Panc1 (cell line): ENCODE data around the gene OLAH. TPM values are rescaled to one million over a fixed set of nuclear protein-coding genes. Genes with fewer than 3 reads are reported as not detected.

Experiments
- ATAC-seq: fragments of 200-7000 bp; cut with Tn5 transposase; 2 replicates; pipeline ENCODE4 v1.9.1; 2020; ENCODE audit warnings: mild to moderate bottlenecking, moderate library complexity
- BruUV-seq: library from RNA; stranded (reverse); fragments of 400-500 nt; replicated peaks from 2 replicates; lab custom pipeline; 2021; lab: Mats Ljungman, UMichigan
- CTCF ChIA-PET: fragments of 300-600 bp; sonication (Branson Sonifier 250); formaldehyde crosslinking; loops from one replicate; lab custom pipeline; 2022; ENCODE audit warnings: antibody characterized with exemption; lab: Charles Lee
- POLR2A ChIA-PET: fragments of 300-600 bp; sonication (Branson Sonifier 250); formaldehyde crosslinking; loops from one replicate; lab custom pipeline; 2022; ENCODE audit warnings: antibody characterized with exemption; lab: Charles Lee
- DNase-seq: peaks from one replicate; pipeline ENCODE4 v3.0.0-alpha.2; 2010; ENCODE audit warnings: low read depth, low spot score
- H3K27ac ChIP-seq: 2 replicates; pipeline ENCODE4 v1.5.1; 2011; ENCODE audit warnings: mild to moderate bottlenecking, low read length, inconsistent platforms
- H3K27me3 ChIP-seq: fragments of 200-500 bp; sonication (Bioruptor generic); 2 replicates; pipeline ENCODE4 v1.6.0; 2014; ENCODE audit warnings: low read length, inconsistent platforms; ENCODE audit not compliant: control insufficient read depth, insufficient read depth
- H3K36me3 ChIP-seq: fragments of 200-500 bp; sonication (Bioruptor generic); 2 replicates; pipeline ENCODE4 v1.5.1; 2014; ENCODE audit warnings: inconsistent platforms, mild to moderate bottlenecking, low read length, moderate library complexity; ENCODE audit not compliant: control insufficient read depth, insufficient read depth
- H3K4me1 ChIP-seq: 2 replicates; pipeline ENCODE4 v1.5.1; 2011; ENCODE audit warnings: inconsistent platforms, mild to moderate bottlenecking, low read length, moderate library complexity; ENCODE audit not compliant: control insufficient read depth, insufficient read depth
- H3K4me3 ChIP-seq, 2 experiments: 2 replicates each; pipeline ENCODE4 v1.5.1; 2011 to 2012; ENCODE audit warnings: low read depth in 2 of 2, low read length in 2 of 2, mild to moderate bottlenecking in 2 of 2, inconsistent platforms in 1 of 2, moderate library complexity in 1 of 2
- H3K9me3 ChIP-seq: fragments of 200-500 bp; sonication (Bioruptor generic); 2 replicates; pipeline ENCODE4 v1.5.1; 2014; ENCODE audit warnings: low read depth, mild to moderate bottlenecking, inconsistent platforms, low read length, moderate library complexity; ENCODE audit not compliant: control insufficient read depth, insufficient read depth
- CTCF ChIP-seq: fragments of 450-650 bp; IDR thresholded peaks from 2 replicates; pipeline ENCODE4 v1.5.1; 2017; ENCODE audit warnings: mild to moderate bottlenecking
- POLR2AphosphoS5 ChIP-seq: IDR thresholded peaks from 2 replicates; pipeline ENCODE4 v1.6.1; 2012; ENCODE audit warnings: mild to moderate bottlenecking, low read depth, low read length, moderate library complexity
- REST ChIP-seq, 2 experiments: IDR thresholded peaks; 2 replicates each; pipeline ENCODE4 v1.6.1; 2011 to 2012; ENCODE audit warnings: low read depth in 2 of 2, control low read depth in 1 of 2, low read length in 1 of 2, mild to moderate bottlenecking in 1 of 2, moderate library complexity in 1 of 2; ENCODE audit not compliant: insufficient read depth in 1 of 2
- SIN3A ChIP-seq: IDR thresholded peaks from 2 replicates; pipeline ENCODE4 v1.6.1; 2012; ENCODE audit warnings: low read depth, mild to moderate bottlenecking, low read length, moderate library complexity, borderline replicate concordance; ENCODE audit not compliant: insufficient read depth
- TCF7L2 ChIP-seq: IDR thresholded peaks from 2 replicates; pipeline ENCODE4 v1.6.1; 2011; ENCODE audit warnings: mild to moderate bottlenecking, low read depth, low read length, inconsistent platforms
- in situ Hi-C: cut with HindIII; loops from 2 replicates; pipeline ENCODE4 v1.10.0; 2016; ENCODE audit warnings: low sequenced_read_pairs, low pct_unique_long_range_greater_than_20kb
- intact Hi-C: fragments of 100-400 bp; cut with micrococcal nuclease; formaldehyde crosslinking; loops from one replicate; pipeline ENCODE4 v1.10.0; 2022; ENCODE audit not compliant: unreplicated experiment
- total RNA-seq: library from RNA; stranded (reverse); gene quantifications from one replicate; pipeline ENCODE4 v1.2.1, GENCODE V29; 2021; ENCODE audit not compliant: unreplicated experiment

The OLAH gene
- total RNA-seq, 1 experiment from 2014 or later, result not detected

DNA sequence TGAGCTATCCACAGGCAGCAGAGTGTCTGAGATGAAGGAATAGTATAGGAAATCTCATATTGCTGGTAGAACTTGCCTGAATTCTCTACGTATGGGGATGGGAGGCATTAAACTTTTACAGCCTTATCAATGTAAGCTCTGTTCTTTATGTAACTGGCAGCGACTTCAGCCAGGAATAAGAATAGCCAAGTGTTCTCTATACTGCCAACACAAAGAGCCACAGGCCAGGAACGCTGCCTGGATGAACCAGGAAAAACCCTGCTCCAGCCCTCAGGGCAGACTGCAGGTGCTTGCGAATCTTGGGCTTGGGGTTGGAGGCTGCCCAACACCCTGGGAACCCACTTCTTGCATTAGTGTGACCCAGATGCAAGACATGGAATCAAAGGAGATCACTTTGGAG lies 6.1 kb upstream of the OLAH start:
- H3K9me3 ChIP-seq, result no peaks in the 10 kb centered on the region
- no peak overlapping the region for H3K27ac ChIP-seq
- no peaks in the 10 kb centered on the region for H3K27me3 ChIP-seq
- no peaks in the 10 kb centered on the region for H3K4me1 ChIP-seq
- no peaks in the 10 kb centered on the region for H3K36me3 ChIP-seq
- ATAC-seq (no peak), DNase-seq (no peak)
- no peak overlapping the region for H3K4me3 ChIP-seq
- POLR2A ChIA-PET, result no interaction called here
- BruUV-seq, result no TSS peak
- no peak for TF ChIP-seq TCF7L2
- TF ChIP-seq REST (IDR thresholded peaks at IDR 0.05; ENCODE audit: insufficient read depth in 1 of 2, low read depth in 2 of 2, low read length in 1 of 2), result no peak
- TF ChIP-seq SIN3A, result no peak
- TF ChIP-seq POLR2AphosphoS5, result no peak
- no peak for TF ChIP-seq CTCF
- intact Hi-C loops, result no loop called here
- CTCF ChIA-PET, result no interaction called here
- in situ Hi-C loops, result no loop called here

DNA sequence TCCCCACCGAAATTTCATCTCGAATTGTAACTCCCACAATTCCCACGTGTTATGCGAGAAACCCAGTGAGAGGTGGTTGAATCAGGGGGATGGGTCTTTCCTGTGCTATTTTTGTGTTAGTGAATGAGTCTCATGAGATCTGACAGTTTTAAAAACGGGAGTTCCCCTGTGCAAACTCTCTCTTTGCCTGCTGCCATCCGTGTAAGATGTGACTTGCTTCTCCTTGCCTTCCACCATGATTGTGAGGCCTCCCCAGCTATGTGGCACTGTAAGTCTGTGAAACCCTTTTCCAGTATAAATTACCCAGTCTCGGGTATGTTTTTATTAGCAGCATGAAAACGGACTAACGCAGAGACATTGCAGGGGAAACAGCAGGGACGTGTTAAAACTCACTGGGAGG lies 5.3 kb upstream of the OLAH start:
- no peak overlapping the region for H3K4me3 ChIP-seq
- DNase-seq (no peak), ATAC-seq (no peak)
- no peak overlapping the region for H3K27ac ChIP-seq
- H3K4me1 ChIP-seq, result no peaks in the 10 kb centered on the region
- in situ Hi-C loops, result no loop called here
- H3K27me3 ChIP-seq, result no peaks in the 10 kb centered on the region
- no peak for TF ChIP-seq TCF7L2
- no peak for TF ChIP-seq REST (IDR thresholded peaks at IDR 0.05; ENCODE audit: insufficient read depth in 1 of 2, low read depth in 2 of 2, low read length in 1 of 2)
- TF ChIP-seq CTCF, result no peak
- TF ChIP-seq POLR2AphosphoS5, result no peak
- no peak for TF ChIP-seq SIN3A
- no peaks in the 10 kb centered on the region for H3K9me3 ChIP-seq
- intact Hi-C loops, result no loop called here
- BruUV-seq, result no TSS peak
- CTCF ChIA-PET, result no interaction called here
- POLR2A ChIA-PET, result no interaction called here
- no peaks in the 10 kb centered on the region for H3K36me3 ChIP-seq
